Hematopoietic multipotent progenitor cell treated with erythropoietin and hydrocortisone succinate and interleukin-3 and kit ligand, for 17 days (in vitro differentiated cells): ENCODE data around the gene TTC27.
"Not testable (repeated sequence)": the region's sequence is repeated elsewhere in the genome, so short reads cannot be mapped to it uniquely, and the experiment has no call there.

Experiments
- DNase-seq: peaks from one replicate; pipeline ENCODE4 v3.0.0-alpha.2; 2015; ENCODE audit warnings: low spot score

The TTC27 gene

GRCh38 chr2:32627814-32628579 lies at the start of gene TTC27:
TTC27 (plus strand) TSS chr2:32628050; CDS start chr2:32628293, 243 bp downstream.
- peak; percentile 94 for DNase-seq

GRCh38 chr2:32591669-32592463 lies 36.0 kb upstream of the TTC27 start:
- DNase-seq, result no peak

- DNase-seq, result no peak
Measured at GRCh38 chr2:32594573-32594972, 33.3 kb upstream of the TTC27 start.

- no peak for DNase-seq
Measured at GRCh38 chr2:32611366-32611765, 16.5 kb upstream of the TTC27 start.

DNA sequence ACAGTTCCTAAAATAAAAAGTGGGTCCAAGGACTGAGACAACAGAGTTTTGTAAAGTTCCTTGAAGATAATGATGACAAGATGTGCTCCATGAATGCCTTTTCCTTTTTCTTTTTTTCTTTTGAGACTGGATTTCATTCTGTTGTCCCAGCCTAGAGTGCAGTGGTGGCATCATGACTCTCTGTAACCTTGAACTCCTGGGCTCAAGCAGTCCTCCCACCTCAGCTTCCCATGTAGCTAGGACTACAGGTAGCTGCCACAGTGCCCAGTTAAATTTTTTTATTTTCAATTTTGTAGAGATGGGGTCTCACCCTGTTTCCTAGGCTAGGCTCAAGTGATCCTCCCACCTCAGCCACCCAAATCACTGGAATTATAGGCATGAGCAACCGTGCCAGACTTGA lies 16.1 kb upstream of the TTC27 start:
- no peak for DNase-seq

DNA sequence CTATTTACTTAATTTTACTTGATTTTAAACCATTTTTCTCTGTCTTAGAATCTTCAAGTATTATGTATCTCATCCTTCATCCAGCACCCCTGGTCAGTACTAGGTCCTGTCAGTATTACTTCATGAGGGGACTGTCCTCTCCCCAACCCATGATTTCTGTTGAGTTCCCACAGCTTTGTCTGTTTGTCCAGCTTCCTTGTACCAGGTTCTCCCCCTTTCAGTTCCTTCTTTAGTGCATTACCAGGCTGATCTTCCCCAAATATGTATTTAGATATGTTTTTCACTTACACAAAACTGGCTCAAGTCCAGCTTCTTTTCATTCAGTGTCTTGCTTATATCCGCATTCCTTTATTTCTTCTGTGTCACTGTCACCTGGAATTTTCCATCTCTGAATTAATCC lies 13.8 kb upstream of the TTC27 start:
- DNase-seq, result no peak

DNA sequence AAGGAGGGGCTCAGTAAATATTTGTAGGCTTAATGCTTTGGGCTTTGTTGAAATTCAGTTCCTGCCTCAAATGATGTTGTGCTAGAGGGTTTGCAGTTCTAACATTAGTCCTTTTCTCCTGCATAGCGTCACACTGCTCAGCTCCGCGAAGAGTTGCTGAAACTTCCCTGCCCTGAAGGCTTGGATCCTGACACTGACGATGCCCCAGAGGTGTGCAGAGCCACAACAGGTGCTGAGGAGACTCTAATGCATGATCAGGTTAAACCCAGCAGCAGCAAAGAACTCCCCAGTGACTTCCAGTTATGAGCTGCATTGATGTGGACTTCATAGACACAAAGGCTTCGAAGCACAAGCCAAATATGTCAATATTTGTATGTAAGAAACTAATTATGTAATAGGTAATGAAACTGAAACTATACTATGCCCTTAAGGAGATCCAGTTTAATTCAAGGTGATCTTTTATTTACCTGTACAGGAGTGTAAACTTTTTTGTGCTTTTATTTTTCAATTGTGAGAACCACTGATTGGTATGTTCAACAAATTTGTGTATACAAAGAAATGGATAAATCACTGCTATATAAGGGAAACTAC lies 10.2 kb upstream of the TTC27 start:
- no peak for DNase-seq

DNA sequence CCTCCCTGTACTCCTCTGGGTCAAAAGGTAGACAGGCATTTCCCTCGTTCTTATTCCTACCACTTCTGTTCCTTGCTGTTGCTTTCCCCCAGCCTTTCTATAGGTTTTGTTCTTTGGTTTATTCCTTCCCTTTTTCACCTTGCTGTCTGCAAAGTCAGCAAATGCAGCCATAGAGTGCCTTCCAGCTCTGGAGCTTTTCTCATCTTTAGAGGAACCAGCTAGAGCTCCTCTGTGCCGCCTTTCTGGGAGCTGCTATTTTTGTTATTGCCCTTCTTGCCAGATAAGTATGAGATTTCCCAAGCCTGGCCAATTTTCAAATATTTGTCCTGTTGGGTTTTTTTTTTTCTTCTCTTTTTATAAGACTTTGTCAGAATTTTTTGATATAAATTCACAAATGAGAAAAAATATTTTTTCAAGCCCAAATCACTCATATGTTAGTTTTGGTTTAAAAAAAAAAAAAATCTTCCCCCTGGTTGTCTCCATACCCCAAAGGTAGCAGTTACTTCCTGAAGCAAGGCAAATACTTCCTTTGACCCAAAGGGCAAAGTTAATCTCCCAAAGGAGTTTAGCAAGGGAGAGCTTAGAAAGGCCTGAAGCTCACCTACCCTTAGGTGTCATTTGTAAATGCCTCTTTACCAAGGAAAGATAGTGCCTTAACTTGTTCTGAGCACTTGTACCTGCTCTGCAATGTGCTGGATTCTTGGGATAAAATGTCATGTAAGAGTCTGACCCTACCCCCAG lies 5.1 kb upstream of the TTC27 start:
- DNase-seq, result no peak

DNA sequence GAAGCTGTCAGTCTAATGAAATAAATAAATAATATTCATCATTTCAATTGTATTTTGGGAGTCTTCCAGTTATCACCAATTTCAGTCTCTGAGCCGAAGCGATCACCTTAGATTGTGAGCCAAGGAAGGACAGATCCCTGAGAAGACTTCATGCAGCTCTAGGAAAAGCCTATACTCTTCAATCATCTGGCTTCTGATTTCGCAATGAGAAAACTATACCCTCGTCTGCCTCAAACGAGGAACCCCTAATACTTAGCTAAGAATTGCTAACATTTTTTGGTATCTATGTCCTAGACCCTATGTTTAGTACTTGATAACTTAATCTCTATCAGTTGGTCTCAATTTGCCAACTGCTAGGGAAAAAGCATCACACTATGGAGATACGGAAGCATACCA lies 4.5 kb upstream of the TTC27 start:
- DNase-seq, result no peak

GRCh38 chr2:32624812-32625211 lies 3.0 kb upstream of the TTC27 start:
- no peak for DNase-seq

DNA sequence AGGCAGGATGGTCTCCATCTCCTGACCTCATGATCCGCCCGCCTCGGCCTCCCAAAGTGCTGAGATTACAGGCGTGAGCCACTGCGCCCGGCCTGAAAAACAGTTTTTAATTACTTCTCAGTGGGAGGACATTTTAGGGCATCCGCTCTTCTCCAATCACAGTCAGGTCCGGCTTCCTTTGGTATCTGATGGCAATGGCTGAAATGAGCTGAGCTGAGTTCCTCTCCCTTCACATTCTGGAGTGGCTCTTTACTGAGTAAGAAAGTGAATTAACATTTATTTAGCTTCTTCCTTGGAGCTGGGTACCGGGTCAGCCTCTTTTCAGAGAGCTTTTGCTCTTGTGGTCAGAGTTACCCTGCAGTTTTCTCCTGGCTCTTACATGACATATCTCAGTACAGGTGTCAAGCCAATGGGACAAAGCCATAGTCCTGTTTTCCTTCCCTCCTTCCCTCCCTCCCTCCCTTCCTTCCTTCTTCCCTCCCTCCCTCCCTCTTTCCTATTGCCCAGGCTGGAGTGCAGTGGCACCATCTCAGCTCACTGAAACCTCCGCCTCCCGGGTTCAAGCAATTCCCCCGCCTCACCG lies 1.1 kb upstream of the TTC27 start:
- no peak for DNase-seq

DNA sequence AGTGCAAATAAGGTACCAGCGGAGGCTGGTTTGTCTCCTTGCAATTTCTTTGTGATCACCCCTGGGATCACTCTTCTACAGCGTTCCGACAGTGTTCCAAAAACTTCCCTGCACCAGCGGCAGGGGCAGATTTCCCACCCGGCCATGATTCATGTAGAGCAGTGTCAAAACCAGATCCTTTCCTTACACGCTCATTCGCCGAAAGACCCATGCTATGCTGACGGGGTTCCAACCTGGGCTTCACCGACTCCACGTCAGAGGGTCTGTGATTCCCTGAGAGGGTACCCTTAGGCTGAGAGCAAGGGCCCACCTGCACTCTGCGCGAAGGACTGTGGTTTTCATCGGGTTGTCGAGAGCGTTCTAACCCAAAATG lies 423 bp upstream of the TTC27 start:
- DNase-seq, result peak; percentile 15

DNA sequence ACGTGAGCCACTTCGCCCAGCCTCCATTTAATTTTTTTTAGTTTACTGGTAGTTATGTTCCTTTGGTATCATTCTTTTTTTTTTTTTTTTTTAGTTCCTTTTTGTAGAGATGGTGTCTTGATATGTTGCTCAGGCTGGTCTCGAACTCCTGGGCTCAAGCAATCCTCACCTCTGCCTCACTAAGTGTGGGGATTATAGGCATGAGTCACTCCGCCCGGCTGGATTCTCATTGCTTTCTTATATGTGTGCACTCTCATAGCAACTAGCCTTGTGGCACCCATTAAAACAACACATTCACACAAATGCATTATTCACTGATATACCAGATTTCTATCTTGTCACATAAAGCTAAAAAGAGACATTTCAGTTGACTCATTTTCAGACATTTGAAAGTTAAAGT lies 4.2 kb downstream of the TTC27 start:
- DNase-seq, result no peak

DNA sequence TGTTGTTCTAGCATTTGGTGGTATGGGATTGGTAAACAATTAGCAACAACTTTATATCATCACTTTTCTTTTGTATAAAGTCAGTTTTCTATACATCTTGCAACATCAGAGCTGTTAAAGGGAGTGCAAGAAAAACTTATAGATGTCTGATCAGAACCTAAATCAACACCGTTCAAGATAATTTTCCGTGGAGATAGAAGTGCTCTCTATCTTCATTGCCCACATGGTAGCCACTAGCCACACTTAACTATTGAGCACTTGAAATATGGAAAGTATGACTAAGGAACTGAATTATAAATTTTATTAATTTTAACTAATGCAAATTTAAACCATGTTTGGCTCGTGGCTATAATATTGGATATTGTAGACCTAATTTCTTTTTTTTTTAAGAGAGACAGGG lies 5.2 kb downstream of the TTC27 start:
- no peak for DNase-seq

- DNase-seq, result not testable (repeated sequence)
Measured at GRCh38 chr2:32638548-32638947, 10.7 kb downstream of the TTC27 start.

DNA sequence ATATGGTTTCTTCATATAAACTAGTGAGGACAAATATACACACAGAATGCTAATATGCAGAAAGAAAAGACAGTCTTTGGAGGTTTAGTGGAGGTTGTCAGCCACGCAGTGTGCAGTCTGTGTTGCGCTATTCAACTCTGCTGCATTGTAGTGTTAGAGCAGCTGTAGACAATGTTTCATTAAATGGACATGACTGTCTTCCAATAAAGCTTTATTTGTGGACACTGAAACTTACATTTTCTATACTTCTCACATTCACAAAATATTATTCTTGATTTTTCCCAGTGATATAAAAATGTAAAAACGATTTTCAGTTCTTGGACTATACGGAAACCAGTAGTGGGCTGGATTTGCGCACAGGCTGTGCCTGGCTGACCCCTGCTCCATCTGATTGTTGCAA lies 13.3 kb downstream of the TTC27 start:
- no peak for DNase-seq

DNA sequence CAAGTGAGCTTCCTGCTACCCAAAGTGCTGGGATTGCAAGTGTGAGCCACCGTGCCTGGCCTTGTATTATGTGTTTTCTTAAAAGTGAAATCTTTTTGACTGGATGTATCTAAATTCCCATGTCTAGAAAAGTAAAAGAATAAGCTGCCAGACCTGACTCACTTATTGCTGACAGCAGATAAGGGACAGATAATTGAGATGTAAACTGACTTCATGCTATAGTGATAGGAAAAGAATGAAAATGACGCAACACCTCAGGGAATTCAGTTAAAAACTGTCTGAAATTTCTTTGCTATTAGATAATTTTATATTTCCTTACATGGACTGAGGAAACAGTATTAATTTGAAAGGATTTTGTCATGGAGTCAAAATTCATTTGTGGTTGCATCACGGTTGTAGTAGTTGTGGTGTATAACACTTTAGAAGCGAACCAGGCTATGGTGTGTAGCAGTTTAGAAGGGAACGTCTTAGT lies 19.4 kb downstream of the TTC27 start:
- no peak for DNase-seq

DNA sequence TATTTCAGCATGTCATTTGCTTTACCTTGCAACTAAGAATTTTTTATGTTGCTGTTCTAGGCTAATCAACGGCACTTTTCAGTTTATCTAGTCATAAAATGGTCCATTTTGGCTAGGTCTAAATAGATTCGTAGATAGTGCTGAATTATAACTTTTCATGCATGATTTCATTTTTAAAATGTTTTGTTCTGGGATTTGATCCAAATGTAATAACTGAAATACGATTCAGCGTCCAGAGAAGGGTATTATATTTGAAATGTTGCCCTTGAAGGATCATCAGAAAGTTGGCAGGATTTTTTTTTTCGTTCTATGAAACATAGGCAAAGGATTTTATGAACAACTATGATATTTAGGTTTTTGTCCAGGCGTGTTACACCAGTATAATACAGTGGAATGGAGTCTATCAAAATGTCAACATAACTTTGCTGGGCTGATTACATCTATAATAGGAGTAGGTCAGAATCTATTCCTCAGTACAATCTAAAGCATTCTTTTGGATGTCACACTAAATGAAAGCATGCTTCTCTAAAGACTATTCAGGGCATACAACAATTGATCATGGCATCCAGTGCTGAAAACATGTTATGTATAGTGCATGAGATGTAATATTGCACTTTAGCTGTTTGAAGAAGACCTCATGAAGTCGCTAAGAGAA lies 24.8 kb downstream of the TTC27 start:
- DNase-seq, result no peak

DNA sequence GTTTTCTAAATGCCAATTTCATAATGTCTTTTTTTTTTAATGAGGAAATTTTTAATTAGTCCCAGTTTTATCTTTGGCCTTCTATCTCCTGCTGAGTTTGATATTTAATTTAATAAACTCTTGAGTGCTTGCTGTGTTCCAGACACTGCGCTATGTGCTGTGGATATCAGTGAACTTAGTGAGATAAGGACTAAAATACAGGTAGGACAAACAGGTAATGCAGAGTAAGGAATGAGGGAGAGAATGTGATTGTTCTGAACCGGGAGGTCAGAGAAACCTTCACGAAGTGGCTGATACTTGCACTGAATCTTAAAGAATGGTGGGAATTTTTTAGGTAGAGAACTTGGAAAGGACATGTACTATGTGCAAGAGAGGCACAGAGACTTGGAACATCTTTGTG lies 28.2 kb downstream of the TTC27 start:
- DNase-seq, result no peak

DNA sequence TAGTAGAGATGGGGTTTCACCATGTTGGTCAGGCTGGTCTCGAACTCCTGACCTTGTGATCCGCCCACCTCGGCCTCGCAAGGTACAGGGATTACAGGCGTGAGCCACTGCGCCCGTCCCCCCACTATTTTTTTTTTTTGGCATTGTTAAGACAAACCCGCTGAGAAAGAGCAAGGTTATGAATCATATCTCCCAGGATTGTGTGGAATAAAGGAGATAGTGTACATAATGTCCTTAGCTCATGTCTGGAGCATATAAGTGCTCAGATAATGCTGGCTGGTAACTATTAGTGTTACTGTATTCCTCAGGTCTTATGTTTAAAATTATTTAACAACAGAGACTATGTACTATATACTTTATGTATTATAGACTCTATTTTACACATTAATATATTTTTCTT lies 36.0 kb downstream of the TTC27 start:
- no peak for DNase-seq

- no peak for DNase-seq
Measured at GRCh38 chr2:32666704-32667103, 38.9 kb downstream of the TTC27 start.
